ENCODE data around the gene AEN.
A peak's percentile ranks its signal among the peaks of the same experiment; 100 is the strongest.

Gene AEN

DNA sequence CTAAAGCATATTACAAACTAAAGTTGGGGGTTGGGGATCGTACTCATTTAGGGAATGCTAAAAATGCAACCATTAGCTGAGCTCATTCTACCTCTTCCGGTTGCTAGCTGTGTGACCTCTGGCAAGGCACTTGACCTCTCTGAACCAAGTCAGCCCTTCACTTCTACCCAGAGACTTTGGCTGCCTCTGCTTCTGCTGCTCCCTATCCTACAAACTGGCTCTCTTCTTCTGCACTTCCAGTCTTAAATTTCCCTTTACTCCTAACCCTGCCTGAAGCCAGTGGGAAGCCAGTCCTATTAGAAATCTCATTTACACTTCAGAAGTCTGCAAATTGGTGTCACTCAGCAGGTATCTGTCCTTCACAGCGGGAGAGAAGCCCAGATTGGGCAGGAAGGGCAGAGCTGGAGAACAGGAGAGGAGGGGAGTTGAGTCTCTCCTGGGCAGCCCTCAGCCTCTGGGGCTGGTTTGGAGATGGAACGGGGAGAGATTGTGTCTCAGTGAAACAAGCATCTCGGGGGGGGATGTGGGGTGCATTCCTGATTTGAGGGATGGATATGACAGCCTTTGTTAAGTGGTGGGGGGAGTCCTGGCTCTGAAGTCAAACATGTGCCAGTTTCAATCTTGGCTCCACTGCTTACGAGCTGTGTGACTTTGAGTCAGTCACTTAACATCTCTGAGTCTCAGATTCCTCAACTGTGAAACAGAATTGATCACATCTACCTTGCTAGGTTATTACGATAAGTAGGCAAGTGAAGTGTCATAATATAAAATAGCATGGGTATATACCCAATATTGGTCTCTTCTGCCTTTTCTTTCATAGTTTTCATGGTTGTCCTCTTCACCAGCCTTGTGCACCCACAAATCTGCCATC lies 7.8 kb upstream of the AEN start:
- no peak for DNase-seq (ENCODE audit: low read depth in 2 of 2)

DNA sequence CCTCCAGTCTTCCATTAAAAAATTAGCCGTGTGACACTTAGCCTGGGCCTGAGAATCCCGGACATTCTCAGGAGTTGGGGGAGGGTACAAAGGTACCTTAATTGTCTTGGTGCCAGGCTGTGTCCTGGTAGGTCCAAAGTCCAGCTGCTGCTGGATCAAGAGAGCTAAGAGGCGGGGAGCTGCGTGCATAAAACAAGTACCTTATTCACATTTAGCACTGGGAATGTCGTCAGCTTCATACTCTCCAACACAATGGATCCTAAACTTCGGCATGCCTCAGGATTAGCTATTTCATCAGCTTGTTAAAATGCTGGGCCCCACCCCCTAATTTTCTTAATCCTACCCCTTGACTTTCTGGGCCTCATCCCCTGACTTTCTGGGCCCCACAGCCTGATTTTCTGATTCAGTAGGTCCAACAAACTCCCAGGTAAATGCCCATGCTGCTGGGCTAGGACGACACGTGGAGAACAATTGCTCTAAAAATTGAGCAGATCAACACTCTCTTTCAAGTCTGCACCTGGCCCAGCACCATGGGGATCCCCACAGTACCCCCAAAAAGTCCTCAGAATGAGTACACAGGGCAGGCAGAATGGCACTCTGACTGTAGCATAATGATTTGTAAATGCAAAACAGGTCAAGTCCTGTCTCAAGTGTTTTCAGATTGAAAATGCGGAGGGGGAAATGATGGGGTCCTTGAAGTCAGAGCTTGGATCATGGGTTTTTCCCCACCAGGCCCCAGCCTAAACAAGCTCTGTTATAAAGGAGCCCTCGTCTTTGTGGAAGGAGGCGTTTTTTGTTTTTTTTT lies 5.6 kb upstream of the AEN start:
- DNase-seq (ENCODE audit: low read depth in 2 of 2) = no peak

DNA sequence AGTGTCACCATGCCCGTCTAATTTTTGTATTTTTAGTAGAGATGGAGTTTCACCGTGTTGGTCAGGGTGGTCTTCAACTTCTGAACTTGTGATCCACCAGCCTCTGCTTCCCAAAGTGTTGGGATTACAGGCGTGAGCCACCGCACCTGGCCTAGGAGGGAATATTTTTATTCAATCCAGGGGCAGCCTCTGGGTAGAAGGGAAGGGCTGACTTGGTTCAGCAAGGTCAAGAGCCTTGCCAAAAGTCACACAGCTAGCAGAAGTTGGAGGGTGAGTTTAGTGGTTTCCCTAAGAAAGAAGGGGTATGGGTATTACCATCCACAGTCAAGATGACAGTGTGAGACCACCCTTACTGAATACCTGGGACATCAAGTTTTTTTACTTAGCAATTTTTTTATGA lies 4.9 kb upstream of the AEN start:
- no peak for DNase-seq (ENCODE audit: low read depth in 2 of 2)

DNA sequence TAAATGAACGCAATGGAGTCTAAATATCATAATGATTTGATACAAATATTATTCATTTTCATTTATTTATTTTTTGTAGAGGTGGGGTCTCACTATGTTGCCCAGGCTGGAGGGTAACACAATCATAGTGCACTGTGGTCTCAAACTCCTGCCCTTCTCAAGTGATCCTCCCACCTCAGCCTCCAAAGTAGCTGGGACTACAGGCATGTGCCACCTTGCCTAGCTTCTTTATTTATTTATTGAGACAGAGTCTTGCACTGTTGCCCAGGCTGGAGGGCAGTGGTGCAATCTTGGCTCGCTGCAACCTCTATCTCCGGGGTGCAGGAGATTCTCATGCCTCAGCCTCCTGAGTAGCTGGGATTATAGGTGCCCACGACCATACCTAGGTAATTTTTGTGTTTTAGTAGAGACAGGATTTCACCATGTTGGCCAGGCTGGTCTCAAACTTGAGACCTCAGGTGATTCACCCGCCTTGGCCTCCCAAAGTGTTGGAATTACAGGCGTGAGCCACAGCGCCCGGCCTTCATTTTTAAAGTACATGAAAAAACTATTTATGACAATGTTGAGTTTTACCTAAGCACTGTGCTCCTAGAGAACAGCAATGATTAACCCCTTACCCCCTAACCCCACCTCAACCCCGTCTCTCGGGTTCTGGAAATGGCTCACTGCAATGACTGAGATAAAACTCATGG lies 4.0 kb upstream of the AEN start:
- DNase-seq (ENCODE audit: low read depth in 2 of 2) = no peak

DNA sequence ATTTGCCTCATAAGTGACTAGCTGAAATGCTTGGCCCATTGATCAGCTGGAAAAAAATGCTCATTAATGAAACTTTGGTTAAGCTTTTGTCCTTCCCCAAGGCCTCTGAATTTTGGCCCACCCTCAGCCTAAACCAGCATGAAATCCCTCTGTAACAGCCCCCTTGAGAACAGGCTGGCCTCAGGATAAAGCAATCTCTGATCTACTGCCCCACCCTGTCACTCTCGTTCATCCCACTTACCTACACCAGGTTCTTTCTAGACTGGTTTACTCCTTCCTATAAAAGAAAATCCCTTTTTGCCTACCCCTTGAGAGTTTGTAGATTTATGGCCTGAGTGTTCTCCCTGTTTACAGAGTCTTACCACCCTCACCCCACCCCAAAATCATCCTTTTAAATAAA lies 3.4 kb upstream of the AEN start:
- no peak for DNase-seq (ENCODE audit: low read depth in 2 of 2)

DNA sequence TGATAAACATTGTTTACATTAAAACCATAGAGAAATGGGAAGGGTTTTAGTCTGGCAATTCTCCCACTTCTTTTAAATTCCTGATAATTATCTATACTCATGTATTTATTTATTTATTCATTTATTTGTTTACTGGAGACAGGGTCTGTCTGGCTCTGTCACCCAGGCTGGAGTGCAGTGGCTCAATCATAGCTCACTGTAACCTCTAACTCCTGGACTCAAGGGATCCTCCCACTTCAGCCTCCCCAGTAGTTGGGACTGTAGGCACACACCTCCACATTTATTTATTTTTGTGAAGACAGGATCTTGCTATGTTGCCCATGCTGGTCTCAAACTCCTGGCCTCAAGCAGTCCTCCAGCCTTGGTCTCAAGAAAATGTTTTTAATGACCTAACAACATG lies 2.5 kb upstream of the AEN start:
- DNase-seq (ENCODE audit: low read depth in 2 of 2) = no peak

DNA sequence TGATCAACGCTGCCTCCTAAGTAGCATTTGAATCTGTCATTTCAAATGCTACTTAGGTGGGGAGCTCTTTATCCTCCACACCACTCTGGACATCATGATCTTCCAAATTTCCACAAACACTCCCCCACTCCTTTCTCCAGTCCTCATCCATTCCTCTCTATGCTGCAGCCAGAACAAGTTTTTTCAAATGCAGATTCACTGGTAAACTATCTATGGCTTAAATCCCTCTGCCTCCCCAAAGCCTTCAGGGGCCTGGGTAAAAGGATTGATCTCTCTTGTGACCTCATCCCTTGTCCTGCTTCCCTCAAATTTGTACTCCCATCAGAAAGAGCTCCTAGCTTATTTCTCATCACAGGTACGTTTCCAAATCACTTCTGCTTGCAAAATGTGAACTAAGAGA lies 1.3 kb upstream of the AEN start:
- DNase-seq (ENCODE audit: low read depth in 2 of 2) = no peak

DNA sequence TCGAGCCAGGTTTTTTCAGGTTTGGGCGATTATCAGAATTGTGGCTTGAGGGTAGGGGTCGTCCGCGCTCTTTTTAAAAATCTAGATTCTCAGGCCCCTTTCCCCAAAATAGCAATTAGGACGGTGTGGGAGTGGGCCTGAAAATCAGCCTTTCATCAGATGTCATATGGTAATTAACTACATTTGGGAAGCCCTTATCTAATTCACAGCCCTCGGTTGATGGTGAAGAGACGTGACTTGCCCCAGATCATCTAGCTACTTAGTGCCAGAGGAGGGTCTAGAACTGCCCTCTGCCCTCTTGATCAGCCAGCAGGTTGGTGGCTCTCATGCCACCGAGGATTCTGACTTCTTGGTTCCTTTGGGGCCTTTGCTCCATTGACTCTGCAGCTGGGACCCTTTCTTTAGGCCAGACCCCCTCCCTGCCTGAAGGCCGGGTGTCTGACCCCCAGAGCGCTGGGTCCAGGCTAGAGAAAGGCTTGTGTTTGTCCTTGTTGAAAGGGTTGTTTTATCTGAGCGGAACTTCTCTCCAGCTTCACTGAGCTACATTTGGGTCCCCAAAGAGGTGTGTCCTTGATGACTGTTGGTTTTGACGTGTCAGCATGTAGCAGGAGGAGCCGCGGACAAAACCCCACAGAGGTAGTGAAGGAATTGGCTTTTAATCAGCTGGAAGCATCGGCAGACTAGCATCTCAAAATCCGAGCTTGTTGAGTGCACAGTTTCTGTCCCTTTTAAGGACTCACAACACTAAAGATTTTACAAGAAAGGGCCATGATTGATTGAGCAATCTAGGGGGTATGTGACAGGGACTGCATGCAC lies 857 bp downstream of the AEN start:
- no peak for DNase-seq (ENCODE audit: low read depth in 2 of 2)

DNA sequence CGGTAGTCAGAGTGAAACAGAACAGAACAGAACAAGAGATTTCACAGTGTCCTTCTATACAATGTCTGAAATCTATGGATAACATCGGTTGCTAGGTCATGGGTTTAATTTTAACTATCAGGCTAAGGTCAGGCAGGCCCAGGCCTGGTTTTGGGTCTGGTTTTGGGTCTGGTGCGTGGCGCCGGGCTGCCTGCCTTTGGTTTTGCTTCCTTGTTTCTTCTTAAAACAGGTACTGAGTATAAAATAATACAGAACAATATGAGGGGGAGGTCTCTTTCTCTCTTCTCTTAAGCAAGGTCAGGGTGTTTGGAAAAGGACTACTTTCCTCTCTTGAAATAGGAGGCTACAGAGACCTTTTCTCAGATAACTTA lies 1.4 kb downstream of the AEN start:
- no peak for DNase-seq (ENCODE audit: low read depth in 2 of 2)

DNA sequence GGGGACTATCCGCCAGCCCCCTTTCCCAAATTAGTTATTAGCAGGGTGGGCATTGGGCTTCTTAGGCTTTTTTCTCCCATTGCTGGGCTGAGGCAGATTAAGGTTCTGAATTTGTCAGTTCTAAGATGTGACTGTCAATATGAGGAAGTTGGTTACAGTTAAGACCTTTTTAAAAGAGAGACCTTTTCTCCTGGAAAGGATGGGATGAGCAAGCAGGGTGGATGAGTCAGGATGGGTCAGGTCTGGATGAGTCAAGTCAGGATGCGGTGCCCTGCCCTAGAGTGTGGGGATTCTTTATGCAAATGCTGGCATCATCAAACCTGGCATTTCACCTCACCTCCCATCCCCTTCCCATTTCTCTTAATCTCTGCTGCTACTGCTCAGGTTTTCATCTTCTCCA lies 1.9 kb downstream of the AEN start:
- DNase-seq (ENCODE audit: low read depth in 2 of 2) = peak in 1 of 2 donors; percentile 66

DNA sequence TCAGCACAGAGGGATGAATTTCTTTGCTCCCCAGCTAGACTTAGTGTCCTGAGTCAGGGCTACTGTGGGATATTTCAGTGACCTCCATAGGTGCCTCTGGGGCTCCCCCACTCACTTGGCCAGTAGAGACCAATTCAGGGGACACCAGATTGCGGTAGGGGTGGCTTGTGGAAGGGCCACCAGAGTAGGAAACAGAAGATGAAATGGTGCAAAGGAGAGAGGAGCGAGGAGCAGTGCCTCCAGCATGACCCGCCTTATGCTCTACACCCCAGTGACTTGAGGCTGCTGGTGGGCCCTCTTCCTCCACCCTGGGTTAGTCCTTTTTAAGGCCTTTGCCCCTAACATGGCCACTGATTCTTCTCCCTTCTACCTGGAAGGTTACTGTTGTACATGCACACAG lies 2.5 kb downstream of the AEN start:
- no peak for DNase-seq (ENCODE audit: low read depth in 2 of 2)

DNA sequence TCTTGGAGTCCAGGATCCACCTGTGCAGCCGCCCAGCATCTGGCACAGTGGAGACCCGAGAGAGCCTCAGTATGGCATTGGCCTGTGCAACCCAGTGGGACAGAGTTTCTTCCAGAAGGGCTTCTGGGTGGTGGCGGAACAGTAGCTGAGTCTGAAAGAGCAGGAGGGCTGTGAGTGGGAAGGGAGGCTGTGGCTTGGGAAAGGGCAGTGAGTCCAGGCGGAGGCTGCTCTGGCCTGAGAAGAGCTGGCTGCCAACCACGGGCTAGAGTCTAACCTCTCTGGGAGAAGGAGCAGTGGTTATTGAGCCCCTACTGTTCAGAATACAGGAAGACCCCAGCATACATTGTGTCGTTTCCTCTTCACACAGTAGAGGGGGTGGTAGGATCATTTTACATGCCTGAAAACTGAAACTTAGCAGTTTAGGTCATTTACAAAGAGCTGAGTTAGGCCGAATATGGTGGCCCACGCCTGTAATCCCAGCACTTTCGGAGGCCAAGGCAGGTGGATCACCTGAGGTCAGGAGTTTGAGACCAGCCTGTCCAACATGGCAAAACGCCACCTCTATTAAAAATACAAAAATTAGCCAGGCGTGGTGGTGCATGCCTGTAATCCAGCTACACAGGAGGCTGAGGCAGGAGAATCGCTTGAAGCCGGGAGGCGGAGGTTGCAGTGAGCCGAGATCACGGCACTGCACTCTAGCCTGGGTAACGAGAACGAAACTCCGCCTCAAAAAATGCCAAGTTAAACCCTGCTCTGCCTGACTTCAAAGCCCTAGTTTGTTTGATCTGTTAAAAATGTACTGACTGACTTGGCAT lies 3.2 kb downstream of the AEN start:
- DNase-seq (ENCODE audit: low read depth in 2 of 2) = no peak

DNA sequence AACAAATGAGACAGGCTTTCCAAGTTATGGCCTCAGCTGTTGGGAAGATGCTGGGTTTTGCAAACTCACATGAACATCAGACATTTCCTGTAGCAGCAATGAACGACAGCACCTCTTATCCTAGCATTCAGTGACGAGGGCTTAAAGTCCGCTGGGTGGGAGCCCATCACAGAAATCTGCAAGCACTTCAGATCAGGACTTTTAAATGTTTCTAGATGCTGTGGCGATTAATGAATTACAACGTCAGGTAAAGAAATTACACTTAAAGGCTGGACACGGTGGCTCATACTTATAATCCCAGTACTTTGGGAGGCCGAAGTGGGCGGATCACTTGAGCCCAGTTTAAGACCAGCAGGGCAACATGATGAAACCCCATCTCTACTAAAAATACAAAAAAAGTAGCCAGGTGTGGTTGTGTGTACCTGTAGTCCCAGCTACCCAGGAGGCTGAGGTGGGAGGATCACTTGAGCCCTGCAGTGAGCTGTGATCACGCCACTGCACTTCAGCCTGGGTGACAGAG lies 3.9 kb downstream of the AEN start:
- no peak for DNase-seq (ENCODE audit: low read depth in 2 of 2)

DNA sequence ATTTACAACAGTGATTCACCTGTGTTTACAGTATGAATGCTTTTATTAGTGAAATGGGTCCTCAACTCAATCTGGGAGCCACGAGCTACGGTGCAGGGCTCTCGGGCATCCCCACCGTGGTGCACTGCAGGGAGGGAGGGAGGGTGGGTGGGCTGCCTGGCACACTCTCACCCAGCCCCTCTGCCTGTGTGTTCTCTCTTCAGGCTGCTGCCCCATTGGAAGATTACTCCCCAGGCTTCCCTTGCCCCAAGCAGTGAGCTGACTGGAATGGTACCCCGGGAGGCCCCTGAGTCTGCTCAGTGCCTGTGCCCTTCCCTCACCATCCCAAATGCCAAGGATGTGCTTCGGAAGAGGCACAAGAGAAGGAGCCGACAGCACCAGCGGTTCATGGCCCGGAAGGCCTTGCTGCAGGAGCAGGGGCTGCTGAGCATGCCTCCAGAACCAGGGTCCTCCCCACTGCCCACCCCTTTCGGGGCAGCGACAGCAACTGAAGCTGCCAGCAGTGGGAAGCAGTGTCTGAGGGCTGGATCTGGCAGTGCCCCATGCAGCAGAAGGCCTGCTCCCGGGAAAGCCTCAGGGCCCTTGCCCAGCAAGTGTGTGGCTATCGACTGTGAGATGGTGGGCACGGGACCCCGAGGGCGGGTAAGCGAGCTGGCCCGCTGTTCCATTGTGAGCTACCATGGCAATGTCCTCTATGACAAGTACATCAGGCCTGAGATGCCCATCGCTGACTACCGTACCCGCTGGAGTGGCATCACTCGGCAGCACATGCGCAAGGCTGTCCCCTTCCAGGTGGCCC lies 5.0 kb downstream of the AEN start:
- no peak for DNase-seq (ENCODE audit: low read depth in 2 of 2)

DNA sequence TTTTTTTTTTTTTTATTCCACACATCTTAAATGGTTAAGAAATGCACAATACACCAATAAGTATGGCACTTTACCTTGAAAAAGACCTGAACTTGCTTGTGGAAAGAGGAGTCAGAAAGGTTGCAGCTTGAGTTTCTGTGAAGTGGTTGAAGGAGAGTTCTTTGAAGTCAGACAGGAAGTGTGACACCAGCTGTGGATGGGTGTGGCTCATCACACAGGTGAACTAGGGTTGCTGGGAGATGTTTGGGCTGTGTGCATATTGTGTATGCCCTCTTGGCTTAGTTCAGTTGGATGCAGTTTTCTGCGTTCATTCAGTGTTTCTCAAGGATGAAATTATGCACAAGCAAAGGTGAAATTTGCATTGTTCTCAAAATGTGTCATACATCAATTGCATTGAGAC lies 6.3 kb downstream of the AEN start:
- no peak for DNase-seq (ENCODE audit: low read depth in 2 of 2)

DNA sequence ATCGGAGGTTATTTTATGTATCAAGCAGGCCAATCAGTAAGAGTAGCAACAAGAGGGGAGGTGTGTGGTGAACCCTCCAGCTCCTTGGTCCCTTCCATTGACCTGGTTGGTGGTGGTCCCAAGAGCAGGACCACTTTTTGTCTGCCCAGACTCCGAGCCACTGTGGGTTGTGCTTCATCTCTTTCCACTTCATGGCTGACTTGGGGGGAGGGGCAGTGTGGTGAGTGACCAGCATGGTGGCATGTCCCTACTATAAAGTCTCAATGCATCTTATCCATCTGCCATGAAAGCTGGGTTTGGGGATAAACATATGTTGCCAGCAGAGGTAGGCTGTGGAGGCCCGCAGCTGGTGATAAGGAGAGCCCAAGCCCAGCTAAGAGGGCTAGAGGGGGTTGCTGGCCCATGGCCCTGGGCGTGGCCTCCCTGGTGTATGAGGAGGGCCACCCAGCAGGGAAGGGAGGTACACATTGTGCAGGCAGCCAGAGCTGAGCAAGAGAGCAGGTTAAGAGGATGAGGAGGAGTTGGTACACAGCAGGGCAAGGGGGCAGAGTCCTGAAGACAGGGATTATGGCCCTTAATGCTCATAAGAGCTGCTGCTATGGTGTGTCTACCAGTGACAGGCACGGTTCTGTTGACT lies 7.0 kb downstream of the AEN start:
- DNase-seq (ENCODE audit: low read depth in 2 of 2) = no peak

DNA sequence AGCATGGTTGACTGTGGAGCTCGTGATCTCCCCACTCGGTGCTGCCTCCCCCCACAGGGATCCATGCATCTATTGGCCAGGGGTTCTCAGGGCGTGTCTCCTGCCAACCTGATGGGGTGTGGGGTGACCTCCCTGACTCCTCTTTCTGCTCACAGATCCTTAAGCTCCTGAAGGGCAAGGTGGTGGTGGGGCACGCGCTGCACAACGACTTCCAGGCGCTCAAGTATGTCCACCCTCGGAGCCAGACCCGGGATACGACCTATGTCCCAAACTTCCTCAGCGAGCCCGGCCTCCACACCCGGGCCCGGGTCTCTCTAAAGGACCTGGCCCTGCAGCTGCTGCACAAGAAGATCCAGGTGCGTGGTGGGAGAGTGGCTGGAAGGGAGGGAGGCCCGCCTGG lies 7.9 kb downstream of the AEN start:
- no peak for DNase-seq (ENCODE audit: low read depth in 2 of 2)

DNA sequence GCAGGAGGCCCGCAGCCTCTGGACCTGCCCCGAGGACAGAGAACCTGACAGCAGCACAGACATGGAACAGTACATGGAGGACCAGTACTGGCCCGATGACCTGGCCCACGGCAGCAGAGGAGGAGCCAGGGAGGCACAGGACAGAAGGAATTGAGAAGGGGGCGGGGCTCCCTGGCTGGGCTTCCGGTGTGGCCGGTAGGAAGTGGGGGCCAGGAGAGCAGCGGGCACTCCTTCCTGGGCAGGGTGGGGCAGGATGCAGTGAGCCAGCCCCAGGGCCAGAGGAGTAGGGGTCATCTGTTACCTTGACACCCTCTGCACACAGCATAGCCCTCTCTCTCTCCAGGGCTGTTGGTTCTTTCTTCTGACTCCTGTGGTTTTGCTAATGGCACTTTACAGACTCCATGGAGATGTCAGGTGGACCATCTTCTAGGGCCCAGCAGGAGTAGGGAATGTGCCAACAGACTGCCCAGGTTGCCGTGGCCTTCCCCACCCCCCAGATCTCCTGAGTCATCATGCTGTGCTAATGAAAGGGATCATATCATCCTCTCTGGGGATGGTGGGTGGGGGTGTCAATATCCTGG lies 9.1 kb downstream of the AEN start:
- DNase-seq (ENCODE audit: low read depth in 2 of 2) = no peak
